NCI-H187 treated with DMSO at 0.1 percent for 48 hours (cell line): ENCODE results near the gene C10orf71.

Experiments used
- DNase-seq: peaks from one replicate; lab custom pipeline; 2025; lab: John Stamatoyannopoulos, UW

The C10orf71 gene

DNA sequence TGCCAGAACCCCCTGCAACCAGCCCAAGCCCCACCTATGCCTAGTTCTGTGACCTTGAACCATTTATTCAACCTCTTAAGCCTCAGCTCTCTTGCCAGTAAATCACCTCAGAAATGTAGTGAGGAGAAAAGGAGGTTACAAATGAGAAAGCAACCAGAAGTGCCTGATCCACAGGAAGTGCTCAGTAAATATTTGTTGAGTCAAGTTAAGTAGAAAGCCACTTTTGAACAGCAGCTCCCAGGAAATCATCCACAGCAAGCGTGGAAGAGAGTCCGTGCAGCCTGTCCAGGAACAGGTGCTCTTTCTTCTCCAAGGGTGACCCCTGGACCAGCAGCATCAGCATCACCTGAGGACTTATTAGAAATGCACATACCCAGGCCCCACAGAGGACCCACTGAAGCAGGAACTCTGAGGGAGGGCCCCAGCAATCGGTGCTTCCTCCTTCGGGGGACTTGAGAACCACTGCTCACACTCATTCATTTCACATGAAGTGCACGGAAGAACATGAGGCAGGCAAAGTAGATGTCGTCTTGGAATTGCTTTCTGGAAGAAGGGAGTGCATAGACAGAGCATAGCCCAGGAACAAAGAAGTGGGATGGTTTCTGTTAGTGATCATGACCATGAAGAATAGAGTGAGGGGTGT, 6.3 kb upstream of the C10orf71 start:
- no peak for DNase-seq

DNA sequence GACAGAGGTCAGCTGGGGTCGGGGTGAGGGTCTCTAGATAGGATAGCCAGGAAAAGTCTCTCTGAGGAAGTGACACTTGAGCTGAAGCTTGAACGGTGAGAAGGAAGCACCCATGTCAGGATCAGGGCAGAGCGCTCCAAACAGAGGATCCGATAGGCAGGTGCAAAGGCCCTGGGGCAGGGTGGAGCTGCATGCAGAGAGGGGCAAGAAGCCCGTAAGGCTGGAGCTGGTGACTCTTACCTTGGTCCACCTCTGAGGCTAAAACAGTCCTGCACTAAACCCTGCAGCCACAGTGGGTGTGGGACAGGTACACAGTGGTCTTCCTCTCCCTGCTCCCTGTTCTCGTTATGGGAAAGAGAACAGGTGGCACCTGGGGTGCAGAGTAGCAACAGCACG, 5.8 kb upstream of the C10orf71 start:
- no peak for DNase-seq

DNA sequence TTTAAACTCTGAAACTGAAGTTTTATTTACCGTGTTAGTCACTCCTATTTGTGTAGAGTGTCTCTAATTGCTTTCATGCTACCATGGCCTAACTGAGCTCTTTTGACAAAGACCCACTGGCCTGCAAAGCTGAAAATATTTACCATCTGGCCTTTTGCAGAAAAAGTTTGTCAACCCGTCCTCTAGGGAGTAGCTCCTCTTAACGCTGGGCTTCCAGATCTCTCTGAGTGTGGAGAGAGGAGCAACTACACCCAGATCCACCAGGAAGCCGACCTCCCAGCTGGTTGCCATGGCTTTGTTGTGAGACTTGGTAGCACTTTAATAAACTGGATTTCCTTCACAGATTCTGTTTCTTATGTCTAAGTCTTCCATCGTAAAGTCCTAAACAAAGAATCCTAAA, 4.2 kb upstream of the C10orf71 start:
- no peak for DNase-seq

DNA sequence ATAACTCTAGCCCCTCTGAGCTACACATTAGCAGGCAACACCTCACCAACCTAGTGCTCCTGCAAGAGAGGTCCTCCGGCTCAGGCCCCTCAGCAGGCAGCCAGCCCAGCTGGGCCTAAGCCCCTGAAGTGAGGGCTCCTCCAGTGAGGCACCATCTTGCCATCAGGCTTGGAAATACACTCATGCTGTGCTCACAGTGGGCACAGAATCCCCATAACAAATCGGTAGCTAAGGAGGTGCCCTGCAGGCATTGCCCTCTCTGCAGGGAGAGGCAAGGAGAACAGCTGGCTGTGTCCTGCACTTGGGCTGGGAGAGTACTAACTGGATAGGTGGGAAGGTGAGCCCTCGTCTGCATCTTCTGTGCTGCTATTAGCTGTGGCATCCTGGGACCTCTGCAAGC, 3.7 kb upstream of the C10orf71 start:
- DNase-seq: no peak

DNA sequence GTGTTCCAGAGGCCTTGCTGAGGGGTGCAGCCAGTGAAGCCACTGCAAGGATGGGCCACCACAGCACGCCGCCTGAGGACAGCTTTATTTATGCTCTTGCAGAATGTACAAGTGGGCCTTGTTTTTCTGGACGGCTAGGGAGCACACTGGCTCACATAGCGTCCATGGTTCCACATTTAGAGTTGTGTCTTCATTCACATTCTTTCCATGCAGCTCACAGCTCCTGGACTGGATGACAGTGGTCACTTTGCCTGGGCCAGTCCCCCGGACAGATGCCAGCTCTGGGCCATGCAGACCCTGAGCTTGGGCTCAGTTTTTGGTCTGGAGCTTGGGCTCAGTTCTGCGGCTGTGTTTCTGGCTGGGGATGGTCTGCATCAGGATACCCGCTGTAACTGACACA, 2.6 kb upstream of the C10orf71 start:
- no peak for DNase-seq

DNA sequence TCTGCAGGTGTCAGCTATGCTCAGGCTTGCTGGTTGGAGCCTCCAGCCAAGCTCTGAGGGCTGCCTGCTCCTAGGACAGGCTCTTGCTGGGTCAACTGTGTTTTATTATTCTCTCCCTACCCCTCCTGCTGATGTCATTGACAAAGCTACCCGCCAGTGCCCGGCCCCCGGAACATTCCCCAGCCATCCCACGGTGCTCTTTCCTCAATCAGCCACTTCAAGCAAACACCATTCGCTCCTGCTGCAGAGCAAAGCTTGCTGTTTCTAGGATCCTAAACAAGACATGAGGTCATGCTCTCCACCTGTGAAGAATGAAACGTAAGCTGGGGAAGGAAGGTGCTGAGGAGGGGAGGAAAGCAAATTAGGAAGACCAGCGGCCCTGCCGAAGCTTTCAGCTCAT, 2.1 kb upstream of the C10orf71 start:
- DNase-seq: no peak

DNA sequence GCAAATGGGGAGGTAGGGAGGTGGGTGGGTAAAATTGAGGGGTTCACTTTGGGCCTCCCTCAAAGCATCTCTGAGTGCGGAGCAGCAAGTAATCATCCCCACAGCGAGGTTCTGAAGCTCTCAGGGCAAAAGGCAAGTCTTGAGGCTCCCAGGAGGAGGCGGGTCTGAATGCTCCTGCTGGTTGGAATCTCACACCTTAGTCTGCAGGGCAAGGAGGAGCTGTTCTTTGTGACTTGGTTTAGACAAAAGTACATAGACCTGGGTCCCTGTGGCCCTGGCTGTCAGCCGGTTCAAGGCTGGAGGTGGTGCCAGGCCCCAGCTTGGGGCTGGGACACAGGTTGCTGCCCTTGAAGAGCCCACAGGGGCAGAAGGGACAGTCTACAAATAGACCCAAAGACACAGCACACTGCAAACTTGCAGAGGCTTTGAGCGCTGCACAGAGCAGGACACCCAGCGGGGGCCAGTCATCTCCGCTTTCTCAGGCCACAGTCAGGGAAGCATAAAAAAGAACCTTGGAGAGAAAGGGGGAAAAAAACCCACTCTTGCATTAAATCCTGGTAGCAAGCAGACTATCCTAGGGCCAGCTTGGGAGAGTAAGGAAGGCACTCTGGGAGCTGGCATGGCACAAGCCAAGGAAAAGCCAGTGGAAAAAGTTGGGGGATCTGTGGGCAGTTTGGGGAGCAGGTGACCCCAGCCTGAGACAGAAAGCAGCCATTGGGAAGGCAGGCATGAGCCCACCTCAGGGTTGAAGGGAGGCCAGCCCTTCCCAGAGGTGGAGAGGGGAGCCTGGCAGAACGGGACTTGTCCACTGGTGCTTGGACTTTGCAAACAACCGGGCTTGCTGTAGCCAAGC, 926 bp upstream of the C10orf71 start:
- no peak for DNase-seq

DNA sequence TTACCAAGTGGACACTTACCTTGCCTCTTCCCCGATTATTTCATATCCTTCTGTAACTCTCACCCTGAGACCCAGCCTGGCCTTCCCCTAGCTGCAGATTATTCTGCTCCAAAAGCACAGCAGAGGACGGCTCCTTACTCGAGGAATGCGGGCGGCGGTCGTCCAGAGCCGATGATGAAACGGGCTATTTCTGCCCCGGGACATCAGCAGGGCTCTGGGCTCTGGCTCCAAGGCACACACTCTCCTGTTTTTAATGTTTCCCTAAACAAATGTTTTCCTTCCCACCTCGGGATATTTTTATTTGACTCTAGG, 343 bp upstream of the C10orf71 start:
- DNase-seq: no peak

DNA sequence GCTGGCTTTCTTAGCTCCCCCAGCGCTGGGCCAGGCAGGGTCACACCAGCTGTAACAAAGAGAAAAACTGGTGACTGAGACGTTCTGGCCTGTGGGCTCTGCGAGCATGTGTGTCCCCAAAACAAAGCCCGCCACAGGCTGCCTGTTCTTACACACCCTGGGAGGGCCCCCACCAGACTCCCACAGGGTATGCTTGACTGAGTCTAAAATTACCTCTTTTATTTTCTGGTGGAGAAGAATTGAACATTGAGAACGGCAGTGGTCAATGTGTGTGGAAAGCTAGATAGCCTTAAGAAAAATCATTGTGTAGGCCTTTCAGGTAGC, 808 bp downstream of the C10orf71 start:
- no peak for DNase-seq

DNA sequence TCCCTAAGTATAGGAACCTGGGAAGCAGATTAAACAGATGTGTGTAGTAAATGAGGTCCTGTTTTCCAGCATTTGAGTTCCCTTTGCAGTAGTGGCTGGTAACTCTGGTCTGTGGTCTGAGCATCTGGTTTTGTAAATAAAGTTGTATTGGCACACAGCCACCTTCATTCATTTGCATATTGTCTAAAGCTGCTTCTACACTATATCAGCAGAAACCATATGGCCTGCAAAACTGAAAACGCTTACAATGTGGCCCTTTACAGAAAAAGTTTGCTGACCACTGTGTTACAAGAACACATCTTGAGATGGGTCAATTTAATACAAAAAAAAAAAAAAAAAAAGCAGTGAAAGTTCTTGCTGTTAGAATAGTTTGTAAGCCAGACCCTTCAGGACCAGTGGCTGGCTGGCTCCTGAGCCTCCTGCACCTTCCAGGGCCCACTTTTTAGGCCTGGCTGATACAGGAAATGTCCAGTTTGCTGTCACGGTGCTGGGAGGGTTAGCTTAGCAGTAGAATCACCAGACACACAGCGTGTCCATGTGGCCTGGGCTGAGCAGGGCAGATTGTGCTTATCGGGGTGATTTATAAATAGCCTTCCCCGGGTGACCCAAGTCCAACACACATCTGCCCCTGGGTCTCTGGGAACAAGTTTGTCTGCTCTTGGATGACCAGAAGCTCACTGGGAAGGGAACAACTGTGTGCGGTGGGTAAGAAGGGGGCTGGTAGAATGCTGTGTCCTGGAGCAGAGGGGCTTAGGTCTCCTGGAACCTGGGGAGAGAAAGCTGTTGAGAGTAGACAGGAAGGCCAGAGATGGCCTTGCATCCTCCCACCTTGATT, 1.4 kb downstream of the C10orf71 start:
- no peak for DNase-seq

DNA sequence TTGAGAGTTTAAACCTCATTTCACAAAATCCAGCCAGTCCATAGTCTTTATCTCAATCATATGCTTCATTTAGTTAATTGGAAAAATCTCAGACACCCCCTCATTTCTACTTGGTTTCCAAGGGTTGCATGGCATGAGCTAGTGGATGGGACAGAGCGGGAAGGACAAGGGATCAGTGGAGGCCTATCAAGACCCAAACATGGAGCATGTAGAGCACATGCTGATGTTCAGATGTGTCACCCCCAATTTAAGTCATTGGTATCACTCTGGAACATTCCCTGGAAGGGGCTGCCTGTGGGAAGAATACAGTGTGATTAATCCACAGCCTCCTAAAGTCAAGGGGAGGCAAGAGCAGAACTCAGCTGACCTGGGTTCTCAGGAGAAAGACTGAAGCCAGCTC, 2.3 kb downstream of the C10orf71 start:
- no peak for DNase-seq

DNA sequence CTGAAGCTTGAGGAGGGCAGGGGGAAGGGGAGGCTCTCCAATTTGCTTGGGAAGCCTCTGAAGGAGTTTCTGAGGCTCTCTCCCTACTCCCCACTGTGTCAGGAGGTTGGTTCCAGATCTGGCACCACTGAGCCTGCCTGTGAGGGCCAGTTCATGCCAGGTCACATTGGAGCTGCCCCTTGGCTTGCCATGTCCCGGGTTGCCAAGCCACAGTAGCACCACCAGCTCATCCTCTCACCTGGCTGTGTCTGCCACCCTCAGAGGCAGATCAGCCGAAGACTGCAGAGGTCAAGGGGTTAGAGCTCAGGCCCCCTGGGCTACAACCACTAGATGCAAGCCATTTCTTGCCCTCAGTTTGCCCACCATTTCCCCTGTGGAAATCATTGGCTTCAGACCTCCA, 3.1 kb downstream of the C10orf71 start:
- no peak for DNase-seq

DNA sequence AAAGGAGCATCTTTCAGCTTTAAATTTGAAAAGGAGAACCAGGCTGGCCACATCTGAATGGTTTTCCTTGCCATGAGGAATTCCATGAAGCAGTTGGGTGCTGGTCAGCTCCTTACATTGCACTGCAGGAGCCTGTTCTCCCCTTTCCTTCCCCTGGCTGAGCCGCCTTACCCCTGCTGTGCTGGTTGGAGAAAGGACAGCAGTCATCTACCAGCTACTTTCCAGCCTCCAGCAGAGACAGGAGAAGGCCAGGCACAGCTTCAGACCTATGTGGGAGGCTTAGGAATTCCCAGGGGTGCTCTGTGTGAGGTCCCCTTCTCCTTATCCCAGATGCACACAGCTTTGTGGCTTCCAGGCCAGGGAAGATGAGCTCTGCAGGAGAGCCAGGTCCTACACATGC, 4.7 kb downstream of the C10orf71 start:
- DNase-seq: no peak

DNA sequence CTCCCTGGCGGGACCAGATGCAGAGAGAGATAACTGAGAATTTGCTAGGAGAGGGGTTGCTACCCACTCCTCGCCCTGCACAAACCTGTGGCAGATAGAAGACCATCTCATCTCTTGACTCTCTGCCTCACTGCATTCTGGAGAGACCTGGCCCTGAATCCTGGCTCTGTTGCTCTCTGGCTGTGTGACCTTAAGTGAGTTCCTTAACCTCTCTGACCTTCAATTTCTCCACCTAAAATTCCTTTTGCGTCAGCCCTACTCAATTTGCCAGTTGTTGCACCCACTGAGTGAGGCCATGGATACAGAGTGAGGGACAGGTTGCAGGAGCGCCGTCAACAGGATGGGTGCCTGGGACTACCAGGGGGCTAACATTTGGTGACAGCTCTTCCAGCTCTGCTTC, 5.2 kb downstream of the C10orf71 start:
- no peak for DNase-seq

DNA sequence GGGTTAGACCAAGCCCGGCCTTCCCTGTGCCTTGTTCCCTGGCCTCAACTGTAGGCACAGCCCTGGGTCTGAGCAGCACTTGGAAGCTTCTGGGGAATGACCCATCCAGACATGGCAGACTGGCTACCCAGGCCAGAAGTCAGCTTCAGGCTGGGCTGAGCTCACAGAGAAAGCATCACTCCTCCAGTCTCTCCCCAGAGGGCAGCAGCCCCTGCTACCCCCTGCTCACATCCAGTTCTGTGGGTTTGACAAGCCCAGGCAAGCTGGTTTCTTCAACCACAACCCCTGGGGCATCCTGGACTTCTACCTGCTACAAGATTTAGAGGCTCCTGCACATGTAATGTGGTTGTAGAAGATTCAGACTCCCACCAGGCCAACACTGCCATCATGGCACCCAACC, 9.0 kb downstream of the C10orf71 start:
- DNase-seq: no peak

DNA sequence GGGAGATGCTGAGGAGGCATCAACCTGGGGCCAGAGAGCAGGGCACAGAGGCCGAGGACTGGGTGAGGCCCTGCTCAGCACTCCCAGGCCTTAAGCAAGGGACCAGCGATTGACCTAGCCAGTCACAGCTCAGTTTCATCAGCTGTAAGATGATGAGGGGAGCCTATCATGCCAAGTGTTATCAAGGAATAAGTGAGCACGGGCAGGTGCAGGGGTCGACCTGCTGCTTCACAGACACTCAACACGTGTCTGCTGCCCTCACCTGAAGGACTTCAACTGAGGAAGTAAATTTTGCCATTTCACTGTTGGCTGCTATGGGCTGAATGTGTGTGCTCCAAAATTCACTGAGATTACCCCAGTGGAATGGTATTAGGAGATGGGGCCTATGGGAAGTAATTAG, 9.9 kb downstream of the C10orf71 start:
- DNase-seq: no peak

DNA sequence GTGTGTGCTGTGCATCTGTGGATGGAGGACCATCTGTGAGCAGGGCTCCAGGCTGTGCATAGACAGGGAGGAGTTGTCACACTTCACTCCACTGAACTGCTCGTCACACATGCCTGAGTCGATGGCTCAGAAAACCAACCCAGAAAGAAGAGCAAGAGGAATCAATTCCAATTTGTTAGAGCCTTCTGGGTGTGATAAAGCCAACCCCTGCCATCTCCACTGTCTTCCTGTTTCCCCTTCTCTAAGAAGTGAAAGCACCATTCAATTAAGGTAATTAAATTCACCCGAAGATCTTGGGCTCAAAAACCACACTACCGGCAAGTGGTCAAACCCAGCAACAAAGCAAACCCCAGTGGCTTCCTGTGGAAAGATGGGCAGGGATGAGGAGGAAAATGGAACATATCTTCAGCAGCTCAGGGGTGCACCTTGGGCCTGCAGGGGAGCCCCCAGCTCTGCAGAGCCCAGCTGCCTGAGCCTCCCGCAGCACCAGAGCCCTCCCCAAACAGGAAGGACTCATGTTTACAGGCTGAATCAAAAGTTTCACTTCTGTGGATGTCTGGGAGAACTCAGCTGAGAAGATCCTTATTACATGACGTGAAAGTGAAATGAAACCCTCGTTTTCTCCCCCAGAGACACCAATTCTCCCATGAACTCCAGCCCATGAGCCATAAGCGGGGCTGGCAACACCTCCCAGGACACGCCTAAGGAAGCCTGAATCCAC, 10.9 kb downstream of the C10orf71 start:
- no peak for DNase-seq

DNA sequence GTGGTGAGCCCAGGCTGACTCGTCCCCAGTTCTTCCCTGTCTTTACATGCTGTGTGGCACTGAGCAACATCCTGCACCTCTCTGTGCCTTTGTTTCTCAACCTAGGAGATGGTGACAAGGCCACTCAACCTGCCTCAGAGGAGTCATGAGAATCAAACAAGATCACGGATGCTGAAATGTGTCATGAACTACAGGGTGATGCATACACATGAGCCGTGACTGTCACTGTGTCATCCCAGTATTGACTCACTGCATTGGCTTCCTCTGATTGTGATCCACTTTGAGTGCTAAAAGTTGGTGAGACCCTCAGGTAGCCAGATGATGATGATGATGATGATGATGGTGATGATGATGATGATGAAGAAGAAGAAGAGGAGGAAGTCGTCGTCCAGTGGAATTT, 11.5 kb downstream of the C10orf71 start:
- DNase-seq: no peak

DNA sequence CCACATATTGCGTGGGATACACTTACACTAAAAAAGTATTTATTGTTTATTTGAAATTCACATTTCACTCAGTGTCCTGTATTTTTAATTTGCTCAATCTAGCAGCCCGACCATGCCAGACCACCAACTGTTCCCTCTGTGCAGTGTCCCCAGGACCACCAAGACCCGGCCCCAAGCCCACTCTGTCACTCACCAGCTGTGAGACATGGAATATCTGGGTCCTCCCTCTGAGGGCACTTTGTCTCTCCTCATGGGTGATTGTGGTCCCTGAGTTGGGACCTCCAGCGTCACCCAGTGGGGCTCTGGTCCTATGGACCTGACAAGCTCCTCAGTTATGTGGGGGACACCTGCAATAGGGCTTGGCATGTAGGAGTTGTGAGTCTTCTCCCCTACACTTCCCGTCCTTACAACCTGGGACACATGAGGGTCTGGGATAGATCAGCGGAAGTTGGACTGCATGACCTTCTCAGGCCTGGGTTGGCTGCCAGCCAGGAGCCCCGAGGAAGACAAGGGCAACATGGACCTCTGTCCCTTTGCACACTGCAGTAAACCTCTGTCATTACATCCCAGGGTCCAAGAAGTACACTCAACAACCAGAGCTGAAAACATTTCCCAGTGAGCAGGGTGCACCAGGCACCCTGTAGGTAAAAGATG, 12.1 kb downstream of the C10orf71 start:
- DNase-seq: no peak

DNA sequence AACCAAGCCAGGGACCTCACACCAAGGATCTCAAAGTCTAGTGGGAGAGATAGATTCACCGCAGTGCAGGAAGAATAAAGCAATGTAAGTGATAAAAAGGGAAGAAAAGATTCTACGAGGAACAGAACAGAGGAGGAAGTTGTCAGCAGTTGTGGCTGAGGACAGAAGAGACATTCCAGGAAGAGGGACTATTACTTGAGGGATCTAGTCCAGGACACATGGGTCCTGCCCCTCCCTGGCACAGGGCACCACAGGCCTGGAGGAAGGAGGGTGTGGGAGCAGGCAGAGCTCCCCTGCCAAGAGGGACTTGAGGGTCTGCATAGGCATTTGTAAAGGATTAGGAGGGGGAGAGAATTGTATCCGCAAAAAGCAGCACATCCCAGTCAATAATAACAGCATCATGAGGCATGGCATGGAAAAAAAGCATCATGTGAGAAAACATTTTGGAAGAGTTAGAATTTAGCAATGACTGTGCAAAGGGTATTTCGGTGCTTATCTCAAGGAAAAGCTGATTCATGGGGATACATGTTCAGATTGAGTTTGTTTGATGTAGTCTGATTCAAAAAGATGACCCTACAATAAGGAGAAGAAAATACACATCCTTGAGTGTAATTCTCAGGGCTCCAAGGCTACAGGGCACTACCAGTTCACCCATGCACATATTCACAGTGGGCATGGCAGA, 12.7 kb downstream of the C10orf71 start:
- no peak for DNase-seq

DNA sequence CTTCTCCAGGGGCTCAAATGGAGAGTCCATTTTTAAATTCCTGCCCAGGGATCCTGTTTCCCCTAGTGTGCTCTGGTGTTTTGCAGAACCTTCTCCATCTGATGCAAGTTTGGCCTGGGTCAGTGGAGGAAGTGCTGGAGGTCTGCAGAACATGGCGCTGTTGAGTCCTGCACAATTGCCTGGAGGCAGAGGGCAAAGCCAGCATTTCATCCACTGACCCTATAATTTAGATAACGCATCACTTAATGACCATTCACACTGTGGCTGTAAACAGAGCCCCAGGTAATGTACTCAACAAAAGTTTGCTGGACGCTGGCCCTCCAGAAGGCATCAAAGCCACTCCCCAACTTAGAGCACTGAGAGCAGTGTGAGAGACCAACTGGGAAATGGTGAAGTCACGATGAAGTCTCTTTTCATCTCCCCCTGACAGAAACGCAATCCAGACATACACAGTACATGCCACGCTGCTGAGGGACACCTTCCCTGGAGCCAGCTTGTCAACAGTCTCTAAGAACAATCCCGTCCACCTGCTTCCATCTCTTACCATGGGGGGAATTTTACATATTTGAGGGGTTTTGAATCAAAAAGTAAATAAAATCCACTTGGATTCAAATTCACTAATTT, 13.4 kb downstream of the C10orf71 start:
- DNase-seq: no peak
